Measurements from ENCODE around the gene CCDC73.

- TF ChIP-seq YY1 (IDR thresholded peaks at IDR 0.05; ENCODE audit: insufficient read depth, insufficient read length), result no peak
- TF ChIP-seq ZNF274 (IDR thresholded peaks at IDR 0.05; ENCODE audit: low read depth, low read length), result no peak
- no peak for TF ChIP-seq SUZ12 (IDR thresholded peaks at IDR 0.05; ENCODE audit: extremely low read depth, insufficient read depth, insufficient read length)
Measured at GRCh38 chr11:32796425-32796824, 2.0 kb upstream of the CCDC73 start.
